Endodermal cell (in vitro differentiated cells): ENCODE measurements around the gene LINC01488. TPM values are rescaled to one million over a fixed set of nuclear protein-coding genes. Genes with fewer than 3 reads are reported as not detected.

Source experiments
- DNase-seq: peaks from one replicate; pipeline ENCODE4 v3.0.0-alpha.2; 2017
- H3K27ac ChIP-seq: 2 replicates; pipeline ENCODE4 v1.5.1; 2013; ENCODE audit warnings: mild to moderate bottlenecking, low read depth, low read length, moderate library complexity
- H3K27me3 ChIP-seq: 2 replicates; pipeline ENCODE4 v1.6.1; 2013; ENCODE audit warnings: mild to moderate bottlenecking, low read length, moderate library complexity; ENCODE audit not compliant: insufficient read depth, control insufficient read depth, poor library complexity, severe bottlenecking
- H3K36me3 ChIP-seq: 2 replicates; pipeline ENCODE4 v1.7.0; 2013; ENCODE audit warnings: mild to moderate bottlenecking, low read length, moderate library complexity; ENCODE audit not compliant: control insufficient read depth, insufficient read depth
- H3K4me1 ChIP-seq: one replicate; pipeline ENCODE4 v1.7.0; 2013; ENCODE audit warnings: low read length; ENCODE audit not compliant: control insufficient read depth, insufficient read depth
- H3K4me3 ChIP-seq: 2 replicates; pipeline ENCODE4 v1.5.1; 2013; ENCODE audit warnings: mild to moderate bottlenecking, low read length, moderate library complexity
- H3K9ac ChIP-seq: 2 replicates; pipeline ENCODE4 v1.6.1; 2013; ENCODE audit warnings: mild to moderate bottlenecking, low read length, moderate library complexity; ENCODE audit not compliant: poor library complexity, severe bottlenecking; ENCODE audit errors: extremely low read depth
- H3K9me3 ChIP-seq: 2 replicates; pipeline ENCODE4 v1.6.1; 2013; ENCODE audit warnings: mild to moderate bottlenecking, low read length, moderate library complexity; ENCODE audit not compliant: control insufficient read depth
- H3K27ac Mint-ChIP-seq: 2 replicates; pipeline ENCODE4 v1.8.0; 2020; ENCODE audit warnings: mixed read lengths
- H3K27me3 Mint-ChIP-seq: 2 replicates; pipeline ENCODE4 v1.8.0; 2021; ENCODE audit warnings: mild to moderate bottlenecking, mixed read lengths; ENCODE audit not compliant: insufficient read depth
- H3K36me3 Mint-ChIP-seq: 2 replicates; pipeline ENCODE4 v1.8.0; 2020; ENCODE audit warnings: low read depth, mixed read lengths
- H3K4me1 Mint-ChIP-seq: 2 replicates; pipeline ENCODE4 v1.8.0; 2020; ENCODE audit warnings: mixed read lengths
- H3K4me3 Mint-ChIP-seq: 2 replicates; pipeline ENCODE4 v1.8.0; 2020; ENCODE audit warnings: mild to moderate bottlenecking, moderate library complexity, mixed read lengths
- H3K9me3 Mint-ChIP-seq: 2 replicates; pipeline ENCODE4 v1.8.0; 2020; ENCODE audit warnings: mild to moderate bottlenecking, mixed read lengths
- CTCF ChIP-seq: fragments of 200-600 bp; sonication (generic); conservative IDR thresholded peaks from 2 replicates; pipeline ENCODE4 v1.5.0; 2021; ENCODE audit warnings: antibody characterized with exemption, mild to moderate bottlenecking
- WGBS, 2 experiments: methylation state at CpG; one replicate each; pipeline versions ENCODE4 v1.1.5 to v1.1.7; 2013; ENCODE audit warnings: missing lambda C conversion rate in 2 of 2, mixed read lengths in 1 of 2; ENCODE audit not compliant: insufficient coverage in 1 of 2, insufficient read length in 1 of 2; 5-methylcytosine and 5-hydroxymethylcytosine counted together
- total RNA-seq, 2 donors: library from RNA; stranded (reverse); fragmentation: NEBNext Ultra II Directional in 1 of 2; extraction: Animal tissue kit (Norgen Biotek cat#: 25700) in 1 of 2; gene quantifications; 2 replicates in 1 of 2; 3 replicates in 1 of 2; pipeline ENCODE4 v1.2.1, GENCODE V29; 2021

The LINC01488 gene
- total RNA-seq, 2 donors from 2014 or later = not detected

DNA sequence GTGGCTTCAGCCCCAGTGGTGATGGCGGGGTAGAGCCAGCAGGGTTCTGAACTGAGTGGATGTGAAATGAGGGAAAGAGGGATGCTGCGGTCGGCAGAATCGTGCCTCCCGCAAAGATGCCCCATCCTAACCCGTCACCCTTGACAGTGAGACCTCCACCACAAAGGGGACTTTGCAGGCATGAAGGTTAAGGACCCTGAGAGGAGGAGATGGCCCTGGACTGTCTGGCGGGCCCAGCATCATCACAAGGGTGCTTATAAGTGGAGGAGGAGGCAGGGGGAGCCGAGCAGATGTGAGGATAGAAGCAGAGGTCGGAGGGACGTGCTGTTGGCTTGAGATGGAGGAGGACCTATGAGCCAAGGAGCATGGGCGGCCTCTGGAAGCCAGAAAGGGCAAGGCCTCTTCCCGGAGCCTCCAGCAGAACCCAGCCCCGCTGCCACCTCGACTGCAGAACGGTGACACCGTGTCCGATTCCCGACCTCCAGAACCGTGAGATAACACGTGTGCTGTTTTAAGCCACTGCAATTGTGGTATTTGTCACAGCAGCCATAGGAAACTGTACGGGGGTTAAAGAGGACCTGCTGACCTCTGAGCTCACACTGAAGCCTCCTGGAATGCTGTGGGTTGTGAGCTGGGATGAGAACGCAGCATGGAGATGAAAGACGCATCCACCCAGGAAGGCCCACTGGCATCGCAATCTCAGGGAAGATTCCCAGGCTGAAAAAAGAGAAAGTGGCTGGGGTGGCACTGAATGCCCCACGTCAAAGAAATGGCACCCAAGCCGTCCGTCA is 10.9 kb downstream of the LINC01488 start:
- no peaks in the 10 kb centered on the region for H3K9me3 Mint-ChIP-seq
- H3K9ac ChIP-seq = no peak overlapping the region
- no peaks in the 10 kb centered on the region for H3K4me1 ChIP-seq
- H3K36me3 Mint-ChIP-seq = no peaks in the 10 kb centered on the region
- H3K27me3 Mint-ChIP-seq = peaks cover 3% of the 10 kb centered on the region
- H3K27ac ChIP-seq = no peak overlapping the region
- H3K27ac Mint-ChIP-seq = no peak overlapping the region
- no peak overlapping the region for H3K4me3 Mint-ChIP-seq
- H3K36me3 ChIP-seq = no peaks in the 10 kb centered on the region
- no peaks in the 10 kb centered on the region for H3K4me1 Mint-ChIP-seq
- H3K4me3 ChIP-seq = no peak overlapping the region
- H3K27me3 ChIP-seq = no peaks in the 10 kb centered on the region
- DNase-seq = no peak
- WGBS, 2 experiments = 89 to 93% methylated on average over 23 to 24 of the region's 27 CpGs
- H3K9me3 ChIP-seq = no peaks in the 10 kb centered on the region
- TF ChIP-seq CTCF = no peak

- Mint-ChIP-seq H3K9me3 (no peaks in the 10 kb centered on the region), H3K27me3 (peaks cover 3% of the 10 kb centered on the region), H3K4me1 (no peaks in the 10 kb centered on the region), H3K36me3 (no peaks in the 10 kb centered on the region), H3K27ac (no peak overlapping the region), H3K4me3 (no peak overlapping the region)
- Histone ChIP-seq H3K36me3 (no peaks in the 10 kb centered on the region), H3K4me1 (no peaks in the 10 kb centered on the region), H3K9ac (no peak overlapping the region), H3K27me3 (no peaks in the 10 kb centered on the region), H3K9me3 (no peaks in the 10 kb centered on the region), H3K27ac (no peak overlapping the region), H3K4me3 (no peak overlapping the region)
- 88 to 89% methylated on average over 16 to 27 of the region's 27 CpGs for WGBS, 2 experiments
- TF ChIP-seq CTCF = no peak
- no peak for DNase-seq
Observed at GRCh38 chr11:69493931-69494821, 12.7 kb downstream of the LINC01488 start.

GRCh38 chr11:69494851-69495250 is 13.4 kb downstream of the LINC01488 start:
- no peak overlapping the region for H3K4me3 ChIP-seq
- H3K9me3 Mint-ChIP-seq = no peaks in the 10 kb centered on the region
- H3K27ac ChIP-seq = no peak overlapping the region
- H3K4me1 ChIP-seq = no peaks in the 10 kb centered on the region
- DNase-seq = no peak
- no peaks in the 10 kb centered on the region for H3K36me3 ChIP-seq
- no peak overlapping the region for H3K27ac Mint-ChIP-seq
- H3K9ac ChIP-seq = no peak overlapping the region
- peaks cover 3% of the 10 kb centered on the region for H3K27me3 Mint-ChIP-seq
- H3K4me3 Mint-ChIP-seq = no peak overlapping the region
- H3K27me3 ChIP-seq = no peaks in the 10 kb centered on the region
- 88 to 97% methylated on average over 6 to 7 of the region's 7 CpGs for WGBS, 2 experiments
- no peaks in the 10 kb centered on the region for H3K9me3 ChIP-seq
- TF ChIP-seq CTCF = no peak
- no peaks in the 10 kb centered on the region for H3K4me1 Mint-ChIP-seq
- no peaks in the 10 kb centered on the region for H3K36me3 Mint-ChIP-seq
